ENCODE measurements around the gene AOC3.
A peak's percentile ranks its signal among the peaks of the same experiment; 100 is the strongest.

The AOC3 gene

GRCh38 chr17:42832213-42832933 is 18.6 kb upstream of the AOC3 start:
- H3K4me3 ChIP-seq (ENCODE audit: control insufficient read depth in 1 of 7, extremely low read depth in 1 of 7, insufficient read depth in 4 of 7, low read depth in 2 of 7, low read length in 6 of 7) = peak overlapping the region; percentile 83 to 98 (median 85)
- no peak for DNase-seq
- H3K36me3 ChIP-seq (ENCODE audit: control insufficient read depth in 4 of 4, insufficient read depth in 4 of 4, low read length in 3 of 4) = peaks cover 3 to 18% (median 11%) of the 10 kb centered on the region in 4 experiments

DNA sequence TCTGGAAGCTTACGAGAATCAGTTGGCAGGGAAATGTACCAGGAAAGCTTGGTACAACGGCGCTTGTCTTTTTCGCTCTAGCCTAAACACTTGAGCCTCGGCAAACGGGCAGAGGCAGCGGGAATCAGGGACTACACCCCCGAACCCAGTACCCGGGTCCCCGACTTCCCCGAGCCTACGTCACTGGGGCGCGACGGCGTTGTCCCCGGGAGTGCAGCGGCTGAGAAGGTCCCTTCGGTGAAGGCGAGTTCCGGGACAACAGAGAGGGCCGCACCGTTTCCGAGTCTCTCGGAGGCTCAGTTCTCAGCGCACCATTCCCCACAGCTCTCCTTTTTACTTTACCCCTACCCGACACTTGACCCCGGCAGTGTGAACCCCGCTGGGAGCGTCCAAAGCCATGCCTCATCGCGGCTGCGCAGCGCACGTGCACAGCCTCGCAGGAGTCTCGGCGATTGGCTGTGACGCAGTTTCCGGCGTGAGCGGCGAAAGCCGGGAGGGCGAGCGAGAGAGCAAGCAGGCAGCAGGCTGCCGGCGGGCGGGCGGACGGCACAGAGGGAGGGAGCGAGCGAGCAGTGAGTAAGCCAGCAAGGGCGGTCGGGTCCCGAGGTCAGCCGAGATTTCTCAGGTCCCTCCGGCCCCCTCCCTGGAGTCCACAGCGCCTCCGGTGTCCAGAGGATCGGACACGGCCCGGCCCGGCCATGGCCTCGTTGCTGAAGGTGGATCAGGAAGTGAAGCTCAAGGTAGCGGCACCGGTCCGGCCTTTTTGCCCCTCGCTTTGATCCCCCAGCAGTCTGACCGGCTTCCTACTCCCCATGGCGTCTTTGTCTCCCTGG is 17.8 kb upstream of the AOC3 start, which contains the start of gene PSME3:
Gene PSME3 (plus strand): TSS at position 464 of the 833 bp plus-strand sequence. CDS start 235 bp downstream, at position 699.
- Histone ChIP-seq H3K27me3 (replicated peaks in 2 of 5; ENCODE audit: control insufficient read depth in 4 of 5, insufficient read depth in 5 of 5, low read length in 4 of 5) (no peaks in the 10 kb centered on the region), H3K4me1 (ENCODE audit: control extremely low read depth in 1 of 4, control insufficient read depth in 4 of 4, insufficient read depth in 4 of 4, low read length in 3 of 4) (peaks cover 13 to 21% (median 17%) of the 10 kb centered on the region in 4 experiments), H3K4me3 (ENCODE audit: control insufficient read depth in 1 of 7, extremely low read depth in 1 of 7, insufficient read depth in 4 of 7, low read depth in 2 of 7, low read length in 6 of 7) (peak within 1 kb of the TSS; percentile 83 to 98 (median 85)), H3K36me3 (ENCODE audit: control insufficient read depth in 4 of 4, insufficient read depth in 4 of 4, low read length in 3 of 4) (peaks cover 6 to 26% (median 17%) of the 10 kb centered on the region in 4 experiments), H3K9me3 (ENCODE audit: control extremely low read depth in 1 of 5, control insufficient read depth in 4 of 5, insufficient read depth in 2 of 5, low read depth in 1 of 5, low read length in 4 of 5) (no peaks in the 10 kb centered on the region), H3K27ac (ENCODE audit: insufficient read depth in 1 of 2, low read depth in 1 of 2, low read length in 2 of 2, poor library complexity in 1 of 2, severe bottlenecking in 2 of 2) (peak within 1 kb of the TSS; percentile 90 to 92)
- ChIA-PET POLR2A (interaction anchor here (0.5 to 1.4 kb wide), 4 partner anchors 9 to 115 kb away, joined by 3 to 4 read pairs (median 3); partner anchors contain the start of gene BECN1), CTCF (interaction anchor here (1.0 to 3.9 kb wide), 10 partner anchors 9 to 254 kb away, joined by 3 to 17 read pairs (median 5); partner anchors contain the start of gene BECN1)
- DNase-seq = peak; percentile 90 to 94 (median 90)
- 0% methylated on average over 58 of the region's 71 CpGs for WGBS (ENCODE audit: insufficient coverage)

More at GRCh38 chr17:42832213-42832933, 18.6 kb upstream of the AOC3 start:
- ChIA-PET POLR2A (interaction anchor here (0.9 kb wide), 1 partner anchor 106 kb away, joined by 3 read pairs; no protein-coding TSS in a partner anchor), CTCF (interaction anchor here (1.2 to 3.9 kb wide), 7 partner anchors 8 to 253 kb away, joined by 4 to 17 read pairs (median 5); partner anchors contain the start of gene BECN1)
- Histone ChIP-seq H3K9me3 (ENCODE audit: control extremely low read depth in 1 of 5, control insufficient read depth in 4 of 5, insufficient read depth in 2 of 5, low read depth in 1 of 5, low read length in 4 of 5) (no peaks in the 10 kb centered on the region), H3K27ac (ENCODE audit: insufficient read depth in 1 of 2, low read depth in 1 of 2, low read length in 2 of 2, poor library complexity in 1 of 2, severe bottlenecking in 2 of 2) (peak overlapping the region; percentile 90 to 92), H3K4me1 (ENCODE audit: control extremely low read depth in 1 of 4, control insufficient read depth in 4 of 4, insufficient read depth in 4 of 4, low read length in 3 of 4) (peaks cover 13 to 21% (median 17%) of the 10 kb centered on the region in 4 experiments), H3K27me3 (replicated peaks in 2 of 5; ENCODE audit: control insufficient read depth in 4 of 5, insufficient read depth in 5 of 5, low read length in 4 of 5) (no peaks in the 10 kb centered on the region)
- WGBS (ENCODE audit: insufficient coverage) = 59% methylated on average over 6 of the region's 9 CpGs

DNA sequence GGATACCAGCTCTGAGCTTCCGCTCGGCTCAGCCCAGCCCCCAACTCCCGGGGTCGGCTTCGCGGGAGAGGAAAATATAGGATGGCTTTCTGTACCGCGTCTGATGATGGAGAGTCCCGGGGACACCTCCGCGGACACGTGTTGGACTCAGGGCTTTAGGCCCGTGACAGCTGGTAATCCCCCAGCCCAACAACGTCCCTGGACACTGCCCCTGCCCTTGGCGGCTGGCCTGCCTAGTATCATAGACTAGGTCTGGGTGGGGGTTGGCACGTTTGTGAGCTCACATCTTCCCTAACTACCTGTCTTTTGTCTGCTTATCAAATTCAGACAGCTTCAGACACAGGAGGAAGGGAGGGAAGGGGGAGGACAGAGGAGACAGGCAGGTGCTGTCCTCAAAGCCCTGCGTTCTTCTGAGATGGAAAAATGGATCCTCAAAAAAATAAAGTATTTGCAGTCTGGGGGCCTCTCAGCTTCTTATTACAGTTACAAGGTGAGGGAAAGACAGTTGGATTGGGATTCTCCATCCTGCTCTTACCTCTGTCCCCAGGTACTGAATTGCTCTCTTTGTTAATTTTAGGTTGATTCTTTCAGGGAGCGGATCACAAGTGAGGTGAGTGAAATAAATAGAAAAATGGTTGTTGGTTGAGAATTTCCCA is 17.1 kb upstream of the AOC3 start:
- WGBS (ENCODE audit: insufficient coverage) = 29% methylated on average over 1 of the region's 18 CpGs
- H3K36me3 ChIP-seq (ENCODE audit: control insufficient read depth in 4 of 4, insufficient read depth in 4 of 4, low read length in 3 of 4) = peaks cover 10 to 33% (median 21%) of the 10 kb centered on the region in 4 experiments
- peak overlapping the region; percentile 83 to 98 (median 85) for H3K4me3 ChIP-seq (ENCODE audit: control insufficient read depth in 1 of 7, extremely low read depth in 1 of 7, insufficient read depth in 4 of 7, low read depth in 2 of 7, low read length in 6 of 7)
- no peaks in the 10 kb centered on the region for H3K27me3 ChIP-seq (replicated peaks in 2 of 5; ENCODE audit: control insufficient read depth in 4 of 5, insufficient read depth in 5 of 5, low read length in 4 of 5)
- POLR2A ChIA-PET = interaction anchor here (0.5 to 1.4 kb wide), 3 partner anchors 10 to 116 kb away, joined by 3 to 4 read pairs (median 3); partner anchors contain the start of gene BECN1
- no peak for DNase-seq
- H3K27ac ChIP-seq (ENCODE audit: insufficient read depth in 1 of 2, low read depth in 1 of 2, low read length in 2 of 2, poor library complexity in 1 of 2, severe bottlenecking in 2 of 2) = peak overlapping the region; percentile 90 to 92
- H3K9me3 ChIP-seq (ENCODE audit: control extremely low read depth in 1 of 5, control insufficient read depth in 4 of 5, insufficient read depth in 2 of 5, low read depth in 1 of 5, low read length in 4 of 5) = no peaks in the 10 kb centered on the region
- peaks cover 13 to 21% (median 17%) of the 10 kb centered on the region in 4 experiments for H3K4me1 ChIP-seq (ENCODE audit: control extremely low read depth in 1 of 4, control insufficient read depth in 4 of 4, insufficient read depth in 4 of 4, low read length in 3 of 4)
- CTCF ChIA-PET = interaction anchor here (1.0 to 3.9 kb wide), 10 partner anchors 9 to 255 kb away, joined by 3 to 17 read pairs (median 4); partner anchors contain the start of genes BECN1 and TUBG1

- H3K4me3 ChIP-seq (ENCODE audit: control insufficient read depth in 1 of 7, extremely low read depth in 1 of 7, insufficient read depth in 4 of 7, low read depth in 2 of 7, low read length in 6 of 7) = no peak overlapping the region
- no peaks in the 10 kb centered on the region for H3K27me3 ChIP-seq (replicated peaks in 2 of 5; ENCODE audit: control insufficient read depth in 4 of 5, insufficient read depth in 5 of 5, low read length in 4 of 5)
- no peaks in the 10 kb centered on the region for H3K9me3 ChIP-seq (ENCODE audit: control extremely low read depth in 1 of 5, control insufficient read depth in 4 of 5, insufficient read depth in 2 of 5, low read depth in 1 of 5, low read length in 4 of 5)
- peak in 1 of 3 donors; percentile 10 for DNase-seq
- H3K27ac ChIP-seq (ENCODE audit: insufficient read depth in 1 of 2, low read depth in 1 of 2, low read length in 2 of 2, poor library complexity in 1 of 2, severe bottlenecking in 2 of 2) = no peak overlapping the region
- H3K4me1 ChIP-seq (ENCODE audit: control extremely low read depth in 1 of 4, control insufficient read depth in 4 of 4, insufficient read depth in 4 of 4, low read length in 3 of 4) = peaks cover 13 to 21% (median 17%) of the 10 kb centered on the region in 4 experiments
- ChIA-PET POLR2A (interaction anchor here (1.3 kb wide), 1 partner anchor 162 kb away, joined by 4 read pairs; the partner anchor contains the start of gene RPL27), CTCF (interaction anchor here (1.1 to 3.6 kb wide), 2 partner anchors 7 to 93 kb away, joined by 4 to 17 read pairs; no protein-coding TSS in a partner anchor)
- 100% methylated on average over 1 of the region's 6 CpGs for WGBS (ENCODE audit: insufficient coverage)
- H3K36me3 ChIP-seq (ENCODE audit: control insufficient read depth in 4 of 4, insufficient read depth in 4 of 4, low read length in 3 of 4) = peaks cover 10 to 46% (median 30%) of the 10 kb centered on the region in 4 experiments
Observed at GRCh38 chr17:42835732-42836131, 15.3 kb upstream of the AOC3 start.

- Histone ChIP-seq H3K27ac (ENCODE audit: insufficient read depth in 1 of 2, low read depth in 1 of 2, low read length in 2 of 2, poor library complexity in 1 of 2, severe bottlenecking in 2 of 2) (no peak overlapping the region), H3K27me3 (replicated peaks in 2 of 5; ENCODE audit: control insufficient read depth in 4 of 5, insufficient read depth in 5 of 5, low read length in 4 of 5) (no peaks in the 10 kb centered on the region), H3K36me3 (ENCODE audit: control insufficient read depth in 4 of 4, insufficient read depth in 4 of 4, low read length in 3 of 4) (peaks cover 16 to 77% (median 63%) of the 10 kb centered on the region in 4 experiments), H3K9me3 (ENCODE audit: control extremely low read depth in 1 of 5, control insufficient read depth in 4 of 5, insufficient read depth in 2 of 5, low read depth in 1 of 5, low read length in 4 of 5) (no peaks in the 10 kb centered on the region), H3K4me1 (ENCODE audit: control extremely low read depth in 1 of 4, control insufficient read depth in 4 of 4, insufficient read depth in 4 of 4, low read length in 3 of 4) (peaks cover 0 to 5% (median 0%) of the 10 kb centered on the region in 4 experiments), H3K4me3 (ENCODE audit: control insufficient read depth in 1 of 7, extremely low read depth in 1 of 7, insufficient read depth in 4 of 7, low read depth in 2 of 7, low read length in 6 of 7) (no peak overlapping the region)
- CTCF ChIA-PET = interaction anchor here (0.9 to 10.6 kb wide), 14 partner anchors 8 to 224 kb away, joined by 3 to 136 read pairs (median 6); partner anchors contain the start of genes BECN1 and PSME3
- POLR2A ChIA-PET = interaction anchor here (1.0 kb wide), 1 partner anchor 87 kb away, joined by 3 read pairs; no protein-coding TSS in a partner anchor
- DNase-seq = no peak
- 86% methylated on average over 6 of the region's 11 CpGs for WGBS (ENCODE audit: insufficient coverage)
Observed at GRCh38 chr17:42841975-42842685, 8.9 kb upstream of the AOC3 start.

Measured in common myeloid progenitor, CD34-positive (primary cell).